Keratinocyte (primary cell): ENCODE measurements around the gene RIPK1.
"Not testable (repeated sequence)": the region's sequence is repeated elsewhere in the genome, so short reads cannot be mapped to it uniquely, and the experiment has no call there.

Source experiments
- CTCF ChIP-seq, 3 experiments: IDR thresholded peaks in 1 of 3; conservative IDR thresholded peaks in 1 of 3; optimal IDR thresholded peaks in 1 of 3; 2 replicates in 2 of 3; 3 replicates in 1 of 3; pipeline versions ENCODE3 to v1.5.1; 2011; ENCODE audit warnings: low read length in 3 of 3, mild to moderate bottlenecking in 3 of 3, moderate library complexity in 2 of 3, control low read depth in 1 of 3, inconsistent platforms in 1 of 3; ENCODE audit not compliant: insufficient read depth in 2 of 3; ENCODE audit errors: extremely low read depth in 1 of 3
- EZH2 ChIP-seq: IDR thresholded peaks from one replicate; pipeline ENCODE4 v1.6.1; 2012; ENCODE audit warnings: inconsistent platforms, mild to moderate bottlenecking, low read length, moderate library complexity

- not testable (repeated sequence) for TF ChIP-seq CTCF (optimal IDR thresholded peaks at IDR 0.05 in 1 of 3, IDR thresholded peaks at IDR 0.05 in 1 of 3, conservative IDR thresholded peaks at IDR 0.05 in 1 of 3; ENCODE audit: extremely low read depth in 1 of 3, insufficient read depth in 2 of 3, low read length in 3 of 3); EZH2
Observed at GRCh38 chr6:3078952-3079351, 10.7 kb downstream of the RIPK1 start.
